ENCODE measurements around the gene INTS7.
A peak's percentile ranks its signal among the peaks of the same experiment; 100 is the strongest.

- TF ChIP-seq, protein P1, sequence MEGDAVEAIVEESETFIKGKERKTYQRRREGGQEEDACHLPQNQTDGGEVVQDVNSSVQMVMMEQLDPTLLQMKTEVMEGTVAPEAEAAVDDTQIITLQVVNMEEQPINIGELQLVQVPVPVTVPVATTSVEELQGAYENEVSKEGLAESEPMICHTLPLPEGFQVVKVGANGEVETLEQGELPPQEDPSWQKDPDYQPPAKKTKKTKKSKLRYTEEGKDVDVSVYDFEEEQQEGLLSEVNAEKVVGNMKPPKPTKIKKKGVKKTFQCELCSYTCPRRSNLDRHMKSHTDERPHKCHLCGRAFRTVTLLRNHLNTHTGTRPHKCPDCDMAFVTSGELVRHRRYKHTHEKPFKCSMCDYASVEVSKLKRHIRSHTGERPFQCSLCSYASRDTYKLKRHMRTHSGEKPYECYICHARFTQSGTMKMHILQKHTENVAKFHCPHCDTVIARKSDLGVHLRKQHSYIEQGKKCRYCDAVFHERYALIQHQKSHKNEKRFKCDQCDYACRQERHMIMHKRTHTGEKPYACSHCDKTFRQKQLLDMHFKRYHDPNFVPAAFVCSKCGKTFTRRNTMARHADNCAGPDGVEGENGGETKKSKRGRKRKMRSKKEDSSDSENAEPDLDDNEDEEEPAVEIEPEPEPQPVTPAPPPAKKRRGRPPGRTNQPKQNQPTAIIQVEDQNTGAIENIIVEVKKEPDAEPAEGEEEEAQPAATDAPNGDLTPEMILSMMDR (IDR thresholded peaks at IDR 0.05; ENCODE audit: low read depth, low read length) = peak; percentile 96
- TF ChIP-seq EZH2phosphoT487 (IDR thresholded peaks at IDR 0.05; ENCODE audit: low read depth) = no peak
These were observed at the start of gene INTS7, which contains the start of gene DTL for GRCh38 chr1:212035123-212035834.

Data from OCI-LY3 (cell line).